Effector CD8-positive, alpha-beta T cell (primary cell): Measurements from ENCODE around the gene C4B.

Experiments used
- DNase-seq: peaks from one replicate; lab custom pipeline; 2025; lab: John Stamatoyannopoulos, UW

C4B gene

DNA sequence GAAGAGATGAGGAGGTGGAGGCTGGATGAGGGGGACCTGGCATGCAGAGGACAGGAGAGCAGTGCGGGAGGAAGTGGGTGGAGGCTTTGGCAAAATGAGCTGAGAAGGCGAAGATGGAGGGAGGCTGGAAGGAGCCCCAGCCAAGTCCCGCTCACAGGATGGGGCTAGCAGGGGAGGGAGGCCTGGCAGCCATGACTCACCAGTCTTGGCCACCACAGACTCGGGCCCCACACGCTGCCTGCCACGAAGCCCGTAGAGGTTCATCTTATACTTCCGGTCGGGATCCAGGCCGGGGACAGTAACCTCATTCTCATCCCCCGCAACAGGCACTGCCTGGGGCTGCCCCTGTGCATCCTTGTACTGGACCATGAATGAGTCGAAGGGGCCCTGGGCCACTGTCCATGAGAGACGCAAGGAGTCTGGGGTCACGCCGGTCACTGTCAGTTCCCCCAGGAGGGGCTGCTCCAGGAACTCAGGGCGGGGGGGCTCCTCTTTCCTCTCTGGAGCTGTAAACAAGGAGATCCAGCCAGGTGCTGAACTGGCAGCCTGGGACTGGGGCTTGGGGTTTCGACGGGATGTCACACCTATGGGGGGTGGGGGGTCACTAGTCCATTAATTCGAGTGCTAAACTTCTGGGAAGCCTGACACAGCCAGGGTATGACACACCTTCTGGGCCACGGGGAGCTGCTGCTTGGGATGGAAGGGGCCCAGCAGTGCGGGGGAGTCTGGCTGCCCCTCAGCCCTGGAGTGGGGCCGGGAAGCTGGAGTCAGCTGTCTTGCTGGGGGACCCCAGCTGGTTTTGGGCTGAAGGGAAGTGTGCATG is 66.8 kb downstream of the C4B start:
- DNase-seq: no peak

DNA sequence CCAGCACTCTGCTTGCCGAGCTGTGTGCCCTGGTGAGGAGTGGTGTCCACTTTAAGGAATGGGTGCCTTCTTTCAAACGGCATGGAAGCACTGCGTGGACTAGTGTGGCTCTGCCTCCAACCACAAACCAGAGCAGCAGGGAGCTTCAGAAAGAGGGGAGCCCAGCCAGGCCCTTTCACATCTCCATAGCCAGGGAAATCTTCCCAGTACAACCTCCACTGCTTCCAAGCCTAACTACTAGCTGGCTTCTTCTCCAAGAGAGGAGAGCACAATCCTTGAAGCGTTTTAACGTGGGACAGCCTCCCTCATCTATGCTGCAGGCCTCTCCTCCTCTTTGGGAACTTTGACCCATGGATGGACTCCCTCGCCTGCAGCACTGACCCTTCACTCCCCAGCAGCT is 67.9 kb downstream of the C4B start:
- DNase-seq: no peak

DNA sequence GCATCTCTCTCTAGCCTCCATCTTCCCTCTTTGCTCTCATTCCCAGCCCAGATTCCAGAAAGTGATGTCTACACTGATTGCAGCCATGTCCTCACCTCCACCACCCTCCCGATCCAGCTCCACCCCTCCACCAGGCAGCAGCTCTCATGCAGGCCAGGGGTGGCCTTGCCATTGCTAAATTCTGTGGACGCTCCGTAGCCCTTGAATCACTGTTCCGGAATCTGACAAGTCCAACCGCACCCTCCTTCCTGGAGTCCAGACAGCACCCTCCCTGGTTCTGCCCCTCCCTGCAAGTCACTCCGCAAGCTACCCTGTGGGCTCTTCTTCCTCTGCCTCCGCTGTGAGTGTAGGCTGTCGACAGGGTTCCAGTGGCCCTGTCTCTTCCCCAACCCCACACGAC is 68.3 kb downstream of the C4B start:
- DNase-seq: no peak

DNA sequence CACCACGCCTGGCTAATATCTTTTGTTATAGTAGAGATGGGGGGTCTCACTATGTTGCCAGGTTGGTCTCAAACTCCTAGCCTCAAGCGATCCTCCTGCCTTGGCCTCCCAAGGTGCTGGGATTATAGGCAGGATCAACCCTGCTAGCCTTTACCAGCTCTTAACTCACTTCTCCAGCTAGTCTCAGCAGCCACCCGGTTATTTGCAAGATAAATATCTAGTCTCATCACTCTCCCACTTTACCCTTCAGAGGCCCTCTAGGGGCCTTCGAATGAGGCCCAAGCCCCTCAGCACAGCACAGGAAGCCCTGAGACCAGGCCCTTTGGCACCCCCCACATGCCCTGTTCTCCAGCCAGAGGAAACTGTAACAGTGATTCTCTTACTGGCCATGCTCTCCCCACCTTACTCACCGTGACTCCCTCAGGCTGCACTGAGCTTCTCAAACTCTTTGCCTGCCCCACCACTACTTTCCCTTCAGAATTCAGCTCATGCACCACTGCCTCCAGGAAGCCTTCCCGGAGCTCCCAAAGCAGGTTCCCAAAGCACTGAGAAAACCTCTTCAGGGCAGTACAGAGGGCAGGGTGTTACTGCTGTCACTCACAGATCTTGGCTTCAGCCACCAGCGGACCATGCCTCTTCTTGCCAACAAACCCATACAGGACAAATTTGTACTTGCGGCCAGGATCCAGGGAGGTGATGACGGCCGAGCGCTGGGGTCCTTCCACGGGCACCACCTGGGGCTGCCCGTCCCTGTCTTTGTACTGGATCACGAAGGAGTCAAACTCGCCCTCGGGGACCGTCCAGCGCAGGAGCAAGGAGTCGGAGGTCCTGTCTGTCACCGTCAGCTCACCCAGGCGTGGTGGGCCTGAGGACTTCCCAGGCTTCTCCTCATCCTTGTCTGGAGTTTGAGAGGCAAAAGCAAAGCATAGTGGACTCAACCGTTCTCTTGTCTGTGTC is 69.5 kb downstream of the C4B start:
- no peak for DNase-seq

DNA sequence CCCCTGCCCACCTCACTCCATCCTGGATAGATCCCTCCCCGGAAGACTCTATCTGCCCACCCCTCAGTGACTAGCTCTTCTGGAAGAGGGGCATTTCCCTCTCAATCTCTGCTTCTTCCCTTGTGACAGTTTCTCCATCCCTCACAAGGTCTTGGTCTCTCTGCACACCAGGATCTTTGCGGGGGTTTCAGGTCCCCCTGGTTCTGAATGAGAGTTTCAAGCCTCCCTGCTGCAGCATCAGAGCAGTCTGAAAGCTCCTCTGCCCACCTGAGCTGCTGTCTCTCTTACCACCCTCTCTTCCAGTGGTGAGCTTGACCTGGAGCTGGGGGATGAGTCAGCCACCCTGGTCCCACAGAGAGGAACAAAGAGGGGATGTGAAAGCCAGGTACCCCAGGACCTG is 70.2 kb downstream of the C4B start:
- no peak for DNase-seq
